ENCODE measurements around the gene TOR1A.
"Not testable (repeated sequence)": the region's sequence is repeated elsewhere in the genome, so short reads cannot be mapped to it uniquely, and the experiment has no call there.

TOR1A gene

DNA sequence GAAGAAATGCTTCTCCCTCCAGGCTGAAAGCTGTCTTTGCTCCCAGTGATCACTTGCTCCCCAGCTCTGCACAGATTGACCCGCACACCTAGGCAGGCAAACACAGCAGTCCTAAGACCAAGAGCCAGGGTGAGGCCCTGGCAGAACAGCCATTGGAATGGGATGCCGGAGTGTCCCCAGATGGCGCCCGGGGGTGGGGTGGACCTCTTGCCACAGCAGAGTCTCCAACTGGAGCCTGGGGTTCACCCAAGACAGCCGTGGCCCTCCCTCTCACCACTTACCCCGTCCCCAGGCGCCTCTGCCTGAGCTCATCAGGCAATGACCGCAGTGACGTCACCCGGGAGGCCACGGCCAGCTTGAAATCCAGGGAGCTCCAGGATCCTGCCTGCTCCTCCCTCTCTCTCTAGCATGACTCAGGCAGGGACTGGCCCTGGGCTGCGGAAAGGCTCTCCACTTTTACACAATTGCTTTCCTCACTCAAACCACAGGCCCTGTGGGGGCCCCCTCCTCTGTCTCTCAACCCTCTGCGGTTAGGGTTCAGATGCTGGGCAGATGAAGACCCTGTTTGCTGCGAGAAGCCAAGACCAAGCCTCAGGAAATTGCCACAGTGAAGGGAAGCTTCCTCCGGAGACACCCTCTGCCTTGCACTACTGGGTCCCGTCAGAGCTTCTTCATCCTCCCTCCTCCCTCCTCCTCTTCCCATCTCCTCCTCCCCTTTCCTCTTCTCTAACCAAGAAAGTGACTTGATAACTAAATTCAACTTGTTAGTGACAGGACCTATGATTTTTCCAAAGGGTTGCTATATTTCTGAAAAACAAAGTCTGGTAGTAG lies 46.8 kb downstream of the TOR1A start:
- H4K20me1 ChIP-seq (ENCODE audit: control insufficient read depth, insufficient read depth, low read depth, low read length): no peaks in the 10 kb centered on the region
- H3K27me3 ChIP-seq (ENCODE audit: control insufficient read depth, low read length): peaks cover 17% of the 10 kb centered on the region
- no peak overlapping the region for H3K4me2 ChIP-seq (ENCODE audit: low read length)
- H3F3A ChIP-seq (ENCODE audit: control insufficient read depth, insufficient read depth): no peaks in the 10 kb centered on the region
- no peaks in the 10 kb centered on the region for H3K79me2 ChIP-seq (ENCODE audit: control insufficient read depth, low read length)
- H3K27ac ChIP-seq (ENCODE audit: low read depth, low read length): no peak overlapping the region
- no peaks in the 10 kb centered on the region for H3K9me3 ChIP-seq (ENCODE audit: control insufficient read depth, insufficient read depth, low read length)
- no peaks in the 10 kb centered on the region for H3K36me3 ChIP-seq (ENCODE audit: control insufficient read depth, low read length)
- no peaks in the 10 kb centered on the region for H3K4me1 ChIP-seq (ENCODE audit: control insufficient read depth, low read length)
- H3K9me2 ChIP-seq (replicated peaks; ENCODE audit: control insufficient read depth, low read length): no peaks in the 10 kb centered on the region
- H3K4me3 ChIP-seq (ENCODE audit: low read length): no peak overlapping the region
- TF ChIP-seq, protein P1, sequence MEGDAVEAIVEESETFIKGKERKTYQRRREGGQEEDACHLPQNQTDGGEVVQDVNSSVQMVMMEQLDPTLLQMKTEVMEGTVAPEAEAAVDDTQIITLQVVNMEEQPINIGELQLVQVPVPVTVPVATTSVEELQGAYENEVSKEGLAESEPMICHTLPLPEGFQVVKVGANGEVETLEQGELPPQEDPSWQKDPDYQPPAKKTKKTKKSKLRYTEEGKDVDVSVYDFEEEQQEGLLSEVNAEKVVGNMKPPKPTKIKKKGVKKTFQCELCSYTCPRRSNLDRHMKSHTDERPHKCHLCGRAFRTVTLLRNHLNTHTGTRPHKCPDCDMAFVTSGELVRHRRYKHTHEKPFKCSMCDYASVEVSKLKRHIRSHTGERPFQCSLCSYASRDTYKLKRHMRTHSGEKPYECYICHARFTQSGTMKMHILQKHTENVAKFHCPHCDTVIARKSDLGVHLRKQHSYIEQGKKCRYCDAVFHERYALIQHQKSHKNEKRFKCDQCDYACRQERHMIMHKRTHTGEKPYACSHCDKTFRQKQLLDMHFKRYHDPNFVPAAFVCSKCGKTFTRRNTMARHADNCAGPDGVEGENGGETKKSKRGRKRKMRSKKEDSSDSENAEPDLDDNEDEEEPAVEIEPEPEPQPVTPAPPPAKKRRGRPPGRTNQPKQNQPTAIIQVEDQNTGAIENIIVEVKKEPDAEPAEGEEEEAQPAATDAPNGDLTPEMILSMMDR (IDR thresholded peaks at IDR 0.05; ENCODE audit: low read depth, low read length, poor library complexity, severe bottlenecking): no peak
- no peak for TF ChIP-seq EZH2phosphoT487 (IDR thresholded peaks at IDR 0.05; ENCODE audit: borderline replicate concordance, low read length)

DNA sequence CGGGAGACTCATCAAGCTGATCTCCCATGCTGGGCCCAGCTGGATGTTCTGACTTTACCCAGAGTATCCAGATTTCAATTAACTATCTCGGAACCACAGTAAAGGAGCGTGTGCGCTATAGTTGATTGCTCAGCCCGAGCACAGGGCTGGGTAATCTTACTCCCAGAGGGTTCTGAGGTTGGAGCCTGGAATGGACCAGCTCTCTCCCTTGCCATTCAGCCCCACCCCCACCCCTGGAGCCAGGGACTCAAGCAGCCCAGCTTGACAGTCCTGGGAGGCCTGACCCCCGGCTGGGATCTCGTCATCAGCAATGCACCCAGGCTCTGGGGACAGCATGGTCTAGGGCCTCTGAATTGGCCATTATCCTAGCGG lies 47.4 kb downstream of the TOR1A start:
- no peaks in the 10 kb centered on the region for H3K9me2 ChIP-seq (replicated peaks; ENCODE audit: control insufficient read depth, low read length)
- no peak overlapping the region for H3K4me3 ChIP-seq (ENCODE audit: low read length)
- peaks cover 14% of the 10 kb centered on the region for H3K27me3 ChIP-seq (ENCODE audit: control insufficient read depth, low read length)
- H3K36me3 ChIP-seq (ENCODE audit: control insufficient read depth, low read length): no peaks in the 10 kb centered on the region
- no peaks in the 10 kb centered on the region for H4K20me1 ChIP-seq (ENCODE audit: control insufficient read depth, insufficient read depth, low read depth, low read length)
- no peaks in the 10 kb centered on the region for H3F3A ChIP-seq (ENCODE audit: control insufficient read depth, insufficient read depth)
- no peaks in the 10 kb centered on the region for H3K9me3 ChIP-seq (ENCODE audit: control insufficient read depth, insufficient read depth, low read length)
- H3K27ac ChIP-seq (ENCODE audit: low read depth, low read length): no peak overlapping the region
- no peak overlapping the region for H3K4me2 ChIP-seq (ENCODE audit: low read length)
- H3K79me2 ChIP-seq (ENCODE audit: control insufficient read depth, low read length): no peaks in the 10 kb centered on the region
- H3K4me1 ChIP-seq (ENCODE audit: control insufficient read depth, low read length): no peaks in the 10 kb centered on the region
- TF ChIP-seq, protein P1 (IDR thresholded peaks at IDR 0.05; ENCODE audit: low read depth, low read length, poor library complexity, severe bottlenecking): no peak
- TF ChIP-seq EZH2phosphoT487 (IDR thresholded peaks at IDR 0.05; ENCODE audit: borderline replicate concordance, low read length): no peak

DNA sequence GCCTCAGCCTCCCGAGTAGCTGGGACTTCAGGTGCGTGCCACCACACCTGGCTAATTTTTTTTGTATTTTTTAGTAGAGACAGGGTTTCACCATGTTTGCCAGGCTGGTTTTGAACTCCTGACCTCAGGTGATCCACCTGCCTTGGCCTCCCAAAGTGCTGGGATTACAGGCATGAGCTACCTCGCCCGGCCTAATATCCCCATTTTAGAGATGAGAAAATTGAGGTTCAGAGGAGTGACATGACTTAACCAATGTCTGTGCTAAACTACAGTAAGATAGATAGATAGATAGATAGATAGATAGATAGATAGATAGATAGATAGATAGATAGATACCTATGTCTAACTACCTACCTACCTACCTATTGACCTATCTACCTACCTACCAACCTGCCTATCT lies 47.8 kb downstream of the TOR1A start:
- H3F3A ChIP-seq (ENCODE audit: control insufficient read depth, insufficient read depth); H3K9me3 ChIP-seq (ENCODE audit: control insufficient read depth, insufficient read depth, low read length); H3K4me1 ChIP-seq (ENCODE audit: control insufficient read depth, low read length); H4K20me1 ChIP-seq (ENCODE audit: control insufficient read depth, insufficient read depth, low read depth, low read length); H3K79me2 ChIP-seq (ENCODE audit: control insufficient read depth, low read length); H3K9me2 ChIP-seq (replicated peaks; ENCODE audit: control insufficient read depth, low read length); H3K4me3 ChIP-seq (ENCODE audit: low read length); H3K4me2 ChIP-seq (ENCODE audit: low read length); H3K36me3 ChIP-seq (ENCODE audit: control insufficient read depth, low read length); H3K27ac ChIP-seq (ENCODE audit: low read depth, low read length): not testable (repeated sequence)
- H3K27me3 ChIP-seq (ENCODE audit: control insufficient read depth, low read length): peaks cover 14% of the 10 kb centered on the region

DNA sequence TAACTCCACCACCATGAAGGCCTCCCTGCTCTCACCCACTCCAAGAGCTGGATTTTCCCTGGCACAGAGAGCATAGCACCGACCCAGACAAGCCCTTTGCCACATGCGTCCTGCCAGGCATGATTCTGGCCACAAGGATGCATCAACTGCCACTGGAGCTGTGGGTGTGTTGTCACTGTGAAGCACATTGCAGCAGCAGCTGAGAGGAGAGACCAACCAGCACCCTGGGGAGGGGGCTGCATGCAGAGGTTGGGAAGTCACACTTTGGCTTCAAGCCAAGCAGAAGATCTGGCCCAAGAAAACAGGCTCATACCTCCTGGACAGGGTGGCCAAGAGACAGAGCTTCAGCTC lies 48.5 kb downstream of the TOR1A start:
- no peaks in the 10 kb centered on the region for H3K9me3 ChIP-seq (ENCODE audit: control insufficient read depth, insufficient read depth, low read length)
- H3F3A ChIP-seq (ENCODE audit: control insufficient read depth, insufficient read depth): no peaks in the 10 kb centered on the region
- no peaks in the 10 kb centered on the region for H3K36me3 ChIP-seq (ENCODE audit: control insufficient read depth, low read length)
- H3K27ac ChIP-seq (ENCODE audit: low read depth, low read length): no peak overlapping the region
- no peak overlapping the region for H3K4me3 ChIP-seq (ENCODE audit: low read length)
- no peaks in the 10 kb centered on the region for H3K9me2 ChIP-seq (replicated peaks; ENCODE audit: control insufficient read depth, low read length)
- H3K27me3 ChIP-seq (ENCODE audit: control insufficient read depth, low read length): peaks cover 17% of the 10 kb centered on the region
- no peak overlapping the region for H3K4me2 ChIP-seq (ENCODE audit: low read length)
- no peaks in the 10 kb centered on the region for H4K20me1 ChIP-seq (ENCODE audit: control insufficient read depth, insufficient read depth, low read depth, low read length)
- TF ChIP-seq EZH2phosphoT487 (IDR thresholded peaks at IDR 0.05; ENCODE audit: borderline replicate concordance, low read length): no peak
- TF ChIP-seq, protein P1 (IDR thresholded peaks at IDR 0.05; ENCODE audit: low read depth, low read length, poor library complexity, severe bottlenecking): no peak
- H3K79me2 ChIP-seq (ENCODE audit: control insufficient read depth, low read length): no peaks in the 10 kb centered on the region
- H3K4me1 ChIP-seq (ENCODE audit: control insufficient read depth, low read length): no peaks in the 10 kb centered on the region
